DLD1 (cell line): ENCODE data around the gene DPH2.

Source experiments
- in situ Hi-C: cut with HindIII; loops from 2 replicates; pipeline ENCODE4 v1.10.0; 2017; ENCODE audit warnings: low sequenced_read_pairs

Gene DPH2

DNA sequence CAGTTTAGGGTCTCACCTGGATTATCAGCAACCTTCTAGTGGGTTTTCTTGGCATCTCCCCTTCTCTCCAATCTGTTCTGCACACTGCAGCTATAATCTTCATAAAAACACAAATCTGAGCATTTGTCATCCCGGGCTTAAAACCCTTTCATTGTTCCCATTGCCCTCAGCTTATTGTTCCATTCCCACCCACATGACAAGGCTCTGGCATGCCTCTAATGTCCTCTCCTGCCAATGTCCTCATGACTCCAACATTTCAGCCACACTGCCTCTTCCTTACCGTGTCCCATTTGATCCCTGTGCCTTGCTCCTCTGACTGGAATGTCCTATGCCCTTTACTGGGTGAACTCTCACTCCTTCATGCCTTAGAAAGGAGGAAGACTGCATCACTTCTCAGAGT lies 7.5 kb upstream of the DPH2 start:
- in situ Hi-C loops = no loop called here

- in situ Hi-C loops = no loop called here
These were observed 6.8 kb upstream of the DPH2 start for GRCh38 chr1:43963006-43963405.

DNA sequence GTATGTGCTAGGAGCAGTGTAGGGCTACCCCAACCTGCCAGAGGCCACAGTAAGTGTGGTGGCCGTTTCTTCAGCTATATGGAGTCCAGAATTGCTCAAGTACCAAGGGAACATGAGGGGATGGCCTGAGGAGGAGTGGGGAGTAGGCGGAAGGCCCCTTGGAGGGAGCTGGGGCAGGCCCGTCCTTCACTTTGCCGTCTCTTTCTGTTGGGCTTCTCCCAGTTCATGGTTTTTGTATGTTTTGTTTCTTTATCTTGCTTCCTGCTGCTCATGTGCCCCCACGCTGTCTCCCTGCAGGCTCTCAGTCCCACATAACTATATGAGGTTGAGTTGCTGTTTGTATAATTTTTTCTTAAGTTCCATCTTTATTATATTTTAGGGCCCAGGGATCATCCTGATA lies 5.9 kb upstream of the DPH2 start:
- in situ Hi-C loops = no loop called here

GRCh38 chr1:43965316-43965715 lies 4.5 kb upstream of the DPH2 start:
- in situ Hi-C loops = no loop called here

GRCh38 chr1:43968348-43968948 lies 1.4 kb upstream of the DPH2 start:
- in situ Hi-C loops = no loop called here

- in situ Hi-C loops = no loop called here
These were observed 429 bp upstream of the DPH2 start for GRCh38 chr1:43969416-43969745.

DNA sequence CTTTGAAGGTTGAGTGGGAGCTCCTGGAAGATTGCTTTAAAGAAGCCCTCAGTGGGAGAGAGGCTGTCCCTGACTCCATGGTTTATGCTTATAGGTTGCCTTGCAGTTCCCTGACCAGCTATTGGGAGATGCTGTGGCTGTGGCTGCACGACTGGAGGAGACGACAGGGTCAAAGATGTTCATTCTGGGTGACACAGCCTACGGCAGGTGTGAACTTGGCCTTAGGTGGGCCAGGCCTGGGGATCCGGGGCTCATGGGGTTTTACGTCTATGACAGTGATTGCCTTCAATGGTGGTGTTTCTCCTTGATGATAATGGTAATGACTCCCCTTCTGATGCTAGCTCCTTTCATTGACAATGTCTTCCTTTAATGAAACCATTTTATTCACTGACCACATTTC lies 692 bp downstream of the DPH2 start:
- in situ Hi-C loops = loop anchor here (5.0 kb wide), 1 partner anchor 203 kb away; no protein-coding TSS in a partner anchor

DNA sequence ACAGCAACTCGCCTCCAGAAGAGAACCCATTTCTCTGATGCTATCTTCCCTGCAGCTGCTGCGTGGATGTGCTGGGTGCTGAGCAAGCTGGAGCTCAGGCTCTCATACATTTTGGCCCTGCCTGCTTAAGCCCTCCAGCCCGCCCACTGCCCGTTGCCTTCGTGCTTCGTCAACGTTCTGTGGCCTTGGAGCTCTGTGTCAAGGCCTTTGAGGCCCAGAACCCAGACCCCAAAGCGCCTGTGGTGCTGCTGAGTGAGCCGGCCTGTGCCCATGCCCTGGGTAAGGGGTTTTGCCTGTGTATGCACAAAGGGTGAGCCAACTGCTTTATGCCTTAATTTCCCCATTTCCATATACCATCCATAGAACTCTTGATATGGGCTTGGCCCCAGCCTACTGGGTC lies 1.1 kb downstream of the DPH2 start:
- in situ Hi-C loops = loop anchor here (5.0 kb wide), 1 partner anchor 204 kb away; no protein-coding TSS in a partner anchor

GRCh38 chr1:43971336-43971980 lies 1.6 kb downstream of the DPH2 start:
- in situ Hi-C loops = loop anchor here (5.0 kb wide), 1 partner anchor 204 kb away; no protein-coding TSS in a partner anchor

DNA sequence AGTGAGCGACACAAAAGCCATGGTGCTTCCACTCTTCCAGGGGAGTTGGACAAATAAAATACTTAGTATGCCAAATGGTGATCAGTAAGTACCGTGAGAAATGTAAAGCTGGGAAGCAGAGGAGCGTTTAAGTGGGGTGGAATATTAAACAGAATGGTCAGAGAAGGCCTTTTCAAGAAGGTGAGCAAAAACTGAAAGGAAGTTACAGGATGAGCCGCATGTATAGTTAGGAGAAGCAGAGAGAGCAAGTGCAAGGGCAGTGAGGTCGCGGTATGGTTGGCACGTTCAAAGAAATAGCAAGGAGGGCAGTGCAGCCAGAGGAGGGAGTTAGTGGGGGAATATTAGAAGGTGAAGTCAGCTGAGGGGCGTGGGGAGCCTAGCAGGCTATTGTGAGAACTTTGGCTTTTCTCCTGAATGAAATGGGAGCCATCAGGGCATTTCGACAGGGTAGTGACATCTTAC lies 4.2 kb downstream of the DPH2 start:
- in situ Hi-C loops = loop anchor here (5.0 kb wide), 1 partner anchor 207 kb away; no protein-coding TSS in a partner anchor

GRCh38 chr1:43974443-43975248 lies 4.8 kb downstream of the DPH2 start, which contains the start of gene ATP6V0B:
Gene ATP6V0B (plus strand): TSS chr1:43974960. CDS start chr1:43975041, 81 bp downstream.
- in situ Hi-C loops = loop anchor here (5.0 kb wide), 1 partner anchor 207 kb away; no protein-coding TSS in a partner anchor

DNA sequence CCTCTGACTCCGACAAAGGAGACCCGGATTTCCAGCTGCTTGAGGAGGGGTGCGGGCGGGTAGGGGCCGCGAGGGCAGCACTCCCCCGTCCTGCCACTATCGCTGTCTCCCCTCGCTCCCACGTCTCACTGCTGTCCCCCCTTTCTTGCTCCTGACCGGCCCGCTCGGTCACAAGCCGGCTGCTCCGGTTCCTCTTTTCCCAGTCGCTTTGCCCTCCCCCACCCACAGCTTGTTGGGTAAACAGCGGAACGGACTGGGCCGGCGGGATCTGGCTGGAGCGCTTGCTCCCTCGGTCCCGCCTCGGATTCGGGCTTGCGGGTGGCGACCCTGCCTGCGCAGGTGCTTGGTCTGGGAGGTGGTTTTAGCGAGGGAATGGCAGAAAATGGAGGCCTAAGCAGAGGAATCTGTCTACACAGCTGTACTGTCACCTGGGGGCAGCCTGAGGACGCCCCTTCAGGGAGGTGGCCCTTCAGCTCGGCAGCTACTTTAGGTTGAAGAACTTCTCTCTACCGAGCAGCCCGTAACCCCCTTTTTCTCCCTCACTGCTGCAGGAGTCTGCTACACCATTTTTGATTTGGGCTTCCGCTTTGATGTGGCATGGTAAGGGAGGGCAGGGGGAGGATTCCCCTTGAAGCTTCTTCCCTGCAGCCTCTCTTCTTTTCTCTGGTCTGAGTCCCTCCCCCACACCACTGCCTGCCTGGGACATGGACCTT lies 5.6 kb downstream of the DPH2 start:
- in situ Hi-C loops = no loop called here

DNA sequence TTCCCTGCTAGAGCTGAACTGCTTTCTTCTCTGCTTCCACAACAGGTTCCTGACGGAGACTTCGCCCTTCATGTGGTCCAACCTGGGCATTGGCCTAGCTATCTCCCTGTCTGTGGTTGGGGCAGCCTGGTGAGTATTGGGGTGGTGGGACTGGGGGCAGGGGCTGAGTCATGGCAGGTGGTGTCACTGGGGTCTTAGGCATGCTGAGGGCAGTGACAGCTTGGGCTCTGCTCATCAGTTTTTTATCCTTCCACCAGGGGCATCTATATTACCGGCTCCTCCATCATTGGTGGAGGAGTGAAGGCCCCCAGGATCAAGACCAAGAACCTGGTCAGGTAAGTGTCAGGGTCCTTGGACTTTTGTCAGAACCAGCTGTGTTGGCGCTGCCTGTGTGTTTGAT lies 6.2 kb downstream of the DPH2 start:
- in situ Hi-C loops = no loop called here

DNA sequence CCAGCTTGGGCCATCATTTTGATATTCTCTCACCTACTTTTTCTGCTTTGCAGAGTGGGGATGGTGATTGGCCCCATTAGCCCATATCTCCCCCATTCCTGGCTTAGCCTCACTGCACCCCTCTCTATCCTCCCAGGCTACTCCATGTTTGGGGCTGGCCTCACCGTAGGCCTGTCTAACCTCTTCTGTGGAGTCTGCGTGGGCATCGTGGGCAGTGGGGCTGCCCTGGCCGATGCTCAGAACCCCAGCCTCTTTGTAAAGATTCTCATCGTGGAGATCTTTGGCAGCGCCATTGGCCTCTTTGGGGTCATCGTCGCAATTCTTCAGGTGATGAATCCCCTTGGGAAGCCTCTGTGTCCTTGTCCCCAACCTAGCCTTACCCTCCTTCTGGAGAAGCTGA lies 7.1 kb downstream of the DPH2 start:
- in situ Hi-C loops = no loop called here

- in situ Hi-C loops = no loop called here
These were observed 7.8 kb downstream of the DPH2 start for GRCh38 chr1:43977376-43978263.

DNA sequence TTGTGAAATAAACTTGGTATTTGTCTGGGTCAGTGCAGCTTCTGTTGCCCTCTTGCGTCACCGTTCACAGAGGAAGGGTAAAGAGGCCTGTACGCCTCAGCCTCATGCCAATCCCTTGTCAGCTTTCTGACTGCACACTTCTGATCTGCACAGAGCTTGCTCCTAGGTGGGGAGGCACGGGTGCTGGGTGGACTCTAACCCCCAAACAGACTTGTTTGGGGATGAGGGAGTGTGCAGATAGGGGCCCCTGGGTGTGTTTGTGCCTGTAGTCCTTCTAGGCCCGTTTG lies 8.4 kb downstream of the DPH2 start:
- in situ Hi-C loops = no loop called here

DNA sequence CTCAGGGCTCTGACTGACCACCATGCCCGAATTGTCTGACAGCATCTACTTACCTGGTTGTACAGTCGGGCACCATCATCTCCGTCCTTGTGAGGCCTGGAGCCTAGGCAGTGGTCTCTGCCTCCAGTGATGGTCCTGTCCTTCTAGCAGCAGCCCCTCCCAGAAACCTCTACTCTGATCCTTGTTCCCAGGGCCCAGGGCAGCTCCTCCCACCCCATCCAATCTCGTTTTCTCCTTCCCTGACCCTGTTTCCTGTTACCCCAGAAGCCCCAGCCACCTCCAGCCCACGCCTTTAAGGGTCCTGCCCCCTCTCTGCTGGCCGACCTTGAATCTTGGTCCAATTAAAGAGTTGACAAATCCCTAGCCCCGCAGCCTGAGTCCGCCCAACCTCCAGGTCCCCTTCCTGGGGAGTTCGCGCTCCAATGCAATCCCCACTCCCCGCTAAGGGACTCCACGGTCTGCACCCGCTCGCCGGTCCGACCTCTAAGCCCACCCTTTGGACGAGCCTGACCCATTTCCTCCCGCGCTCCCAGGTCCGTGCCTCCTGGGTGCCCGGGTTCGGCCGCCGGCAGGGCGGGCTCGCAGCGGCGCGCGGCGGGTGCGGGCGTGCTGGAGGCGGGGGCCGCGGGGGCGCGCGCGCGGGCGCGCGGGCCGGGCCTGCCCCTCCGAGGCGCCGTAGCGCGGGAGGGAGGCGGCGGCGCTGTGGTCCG lies 8.9 kb downstream of the DPH2 start, which contains the start of gene B4GALT2:
Gene B4GALT2 (plus strand): TSS at position 660 of the 710 bp plus-strand sequence. CDS start 1,951 bp downstream, outside the sequence.
- in situ Hi-C loops = no loop called here

GRCh38 chr1:43979261-43979527 lies 9.4 kb downstream of the DPH2 start:
- in situ Hi-C loops = no loop called here

DNA sequence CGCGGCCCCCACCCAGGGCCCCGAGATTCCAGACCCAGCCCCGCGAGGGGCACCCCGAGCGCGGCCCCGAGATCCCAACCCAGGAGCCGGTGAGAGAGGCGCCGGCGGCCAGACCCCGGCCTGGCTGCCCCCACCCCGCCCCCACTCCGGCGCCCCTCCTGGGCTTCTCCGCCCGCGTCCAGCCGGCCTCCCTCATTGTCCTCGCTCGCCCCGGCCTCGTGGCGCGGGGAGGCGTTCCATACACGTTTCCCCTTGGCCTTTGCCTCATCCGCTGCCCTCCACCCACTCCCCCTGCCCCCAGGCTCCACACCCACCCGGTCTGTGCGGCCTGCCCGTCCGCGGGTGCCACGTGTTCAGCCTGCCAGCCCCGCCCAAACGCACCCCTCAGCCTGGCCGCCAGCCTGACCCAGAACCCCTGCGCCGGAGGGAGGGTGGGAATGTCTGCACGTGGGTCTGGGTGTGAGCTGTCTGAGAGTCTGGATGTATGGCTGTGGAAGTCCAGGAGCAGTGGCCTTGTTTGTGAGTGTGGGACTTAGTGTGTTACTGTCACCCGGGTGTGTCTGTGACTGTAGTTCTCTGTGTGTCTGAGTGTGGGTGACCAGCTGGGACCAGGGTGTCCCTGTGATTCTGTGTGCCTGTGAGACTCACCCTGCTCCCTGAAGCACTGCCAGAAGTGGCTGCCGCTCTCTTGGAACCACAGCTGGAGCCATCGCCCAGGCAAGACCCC lies 9.9 kb downstream of the DPH2 start:
- in situ Hi-C loops = no loop called here
